HG02763 (cell line): ENCODE measurements around the gene GAB1.

ENCODE experiments used
- ATAC-seq: cut with Tn5 transposase; IDR thresholded peaks from one replicate; pipeline ENCODE4 v1.9.1; 2021; ENCODE audit warnings: mild to moderate bottlenecking, moderate library complexity; ENCODE audit not compliant: unreplicated experiment

GAB1 gene

DNA sequence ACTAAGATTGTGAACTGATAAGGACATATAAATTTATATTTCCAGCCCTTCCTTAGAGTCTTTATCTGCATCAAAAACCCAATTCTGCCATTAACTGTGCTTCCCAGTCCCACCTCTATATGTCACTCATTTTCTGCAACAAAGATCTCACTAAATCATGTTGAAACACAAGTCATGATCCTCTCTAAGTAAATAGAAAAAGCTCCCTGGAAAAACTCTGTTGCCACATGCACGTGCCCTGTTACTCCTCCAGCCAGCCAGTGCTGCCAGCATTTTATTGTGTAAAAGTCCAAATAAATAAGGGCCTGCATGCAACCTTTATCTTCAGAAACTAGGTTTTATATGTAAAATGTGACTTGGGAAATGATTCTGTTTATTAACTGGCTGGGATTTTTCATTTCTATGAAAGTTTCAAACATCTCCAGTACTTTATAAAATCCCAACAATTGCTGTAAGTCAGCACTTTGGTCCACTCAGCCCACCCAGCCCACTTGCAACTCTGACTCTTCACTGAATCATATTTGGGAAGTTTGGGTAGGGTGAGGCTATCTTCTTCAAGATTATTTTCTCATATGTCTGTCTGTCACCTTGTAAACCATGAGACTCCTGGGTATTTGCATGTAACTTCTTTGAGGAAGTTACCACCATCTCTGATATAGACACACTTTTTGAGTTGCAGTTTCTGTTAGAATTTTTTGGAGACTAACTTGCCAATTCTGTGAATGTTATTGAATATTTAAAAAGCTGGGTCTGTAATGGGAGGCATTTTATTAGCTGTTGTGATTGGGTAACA lies 136.9 kb downstream of the GAB1 start:
- ATAC-seq, result peak; percentile 66

DNA sequence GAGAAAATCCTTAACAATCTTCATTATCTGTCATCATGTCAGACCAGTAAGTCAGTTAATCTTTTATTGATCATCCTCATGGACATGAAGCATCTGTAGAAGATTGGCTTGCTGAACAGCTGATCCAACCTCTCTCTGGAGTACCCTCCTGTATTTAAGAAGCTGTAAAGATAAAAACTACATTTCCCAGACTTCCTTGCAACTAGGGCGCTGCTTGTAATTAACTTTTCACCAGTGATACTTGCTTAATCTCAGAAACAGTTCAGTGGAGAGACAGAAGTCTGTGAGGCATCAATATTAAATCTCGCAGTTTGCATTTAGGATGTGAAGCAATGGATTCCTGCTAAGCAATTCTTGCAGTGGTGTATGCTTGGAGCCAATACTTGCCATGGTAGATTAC lies 140.8 kb downstream of the GAB1 start:
- no peak for ATAC-seq

DNA sequence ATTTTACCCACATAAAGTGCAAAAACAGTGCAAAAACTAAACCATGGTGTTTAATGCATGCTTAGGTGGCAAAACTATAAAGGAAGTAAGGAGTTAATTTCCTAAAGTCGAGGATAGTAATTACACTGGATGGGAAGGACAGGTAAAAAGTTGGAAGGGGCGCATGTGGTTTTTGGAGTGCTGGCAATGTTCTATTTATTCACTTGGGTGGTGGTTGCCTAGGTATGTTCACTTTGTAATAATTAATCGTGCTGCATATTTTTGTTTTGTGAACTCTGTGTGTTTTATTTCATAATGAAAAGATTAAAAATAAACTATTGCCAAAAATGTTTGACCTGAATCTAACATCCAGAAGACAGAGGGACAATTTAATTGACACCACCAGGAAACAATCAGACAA lies 144.7 kb downstream of the GAB1 start:
- no peak for ATAC-seq

DNA sequence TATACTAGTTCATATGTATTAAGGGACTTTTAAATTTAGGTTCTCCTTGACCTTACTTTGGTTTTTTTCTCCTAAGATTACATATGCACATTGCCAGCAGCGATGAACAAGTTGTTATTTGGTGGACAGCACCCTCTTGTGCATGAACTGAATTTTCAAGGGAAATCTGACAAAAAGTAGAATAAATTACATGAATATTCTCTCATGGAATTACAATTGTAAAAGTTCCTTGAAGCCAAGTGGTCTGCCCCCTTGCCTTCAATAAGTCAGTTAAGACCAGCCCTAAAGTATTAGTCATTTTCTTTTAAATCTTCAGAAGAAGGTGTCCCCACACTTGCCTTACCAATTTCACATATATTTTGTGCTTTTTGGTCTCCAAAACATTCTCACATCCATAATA lies 146.2 kb downstream of the GAB1 start:
- ATAC-seq, result no peak

DNA sequence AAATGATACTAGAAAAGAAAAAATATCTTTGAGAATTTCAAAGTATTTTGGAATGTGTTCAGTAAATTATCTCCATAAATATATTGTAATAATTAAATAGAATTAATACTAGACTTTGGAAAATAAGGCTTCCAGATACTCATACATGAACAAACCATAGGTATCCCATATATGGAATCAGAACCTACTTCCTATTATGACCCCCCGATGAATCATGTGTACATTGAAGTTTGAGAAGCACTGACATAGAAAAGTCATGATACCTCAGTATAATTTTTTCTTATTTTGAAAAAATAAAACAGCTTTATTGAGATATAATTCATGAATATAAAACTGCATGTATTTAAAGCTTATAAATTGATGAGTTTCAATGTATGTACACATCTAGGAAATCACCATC lies 149.6 kb downstream of the GAB1 start:
- no peak for ATAC-seq

DNA sequence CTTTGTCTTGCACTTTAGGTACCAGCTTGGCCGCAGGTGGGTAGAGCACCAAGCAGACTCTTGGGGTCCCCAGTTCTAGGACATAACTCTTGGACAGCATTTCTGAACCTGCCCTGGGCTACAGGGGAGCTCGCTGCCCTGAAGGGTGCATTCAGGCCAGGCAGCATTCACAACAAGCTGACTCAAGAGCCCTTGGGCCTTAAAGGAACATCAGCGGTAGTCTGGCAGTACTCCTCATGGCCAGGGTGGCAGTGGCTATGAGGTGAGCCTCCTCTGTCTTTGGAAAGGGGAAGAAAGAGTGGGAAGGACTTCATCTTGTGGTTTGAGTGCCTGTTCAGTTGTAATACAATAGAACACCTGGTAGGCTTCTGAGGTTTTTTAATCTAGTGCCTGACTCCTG lies 152.0 kb downstream of the GAB1 start:
- ATAC-seq, result no peak

DNA sequence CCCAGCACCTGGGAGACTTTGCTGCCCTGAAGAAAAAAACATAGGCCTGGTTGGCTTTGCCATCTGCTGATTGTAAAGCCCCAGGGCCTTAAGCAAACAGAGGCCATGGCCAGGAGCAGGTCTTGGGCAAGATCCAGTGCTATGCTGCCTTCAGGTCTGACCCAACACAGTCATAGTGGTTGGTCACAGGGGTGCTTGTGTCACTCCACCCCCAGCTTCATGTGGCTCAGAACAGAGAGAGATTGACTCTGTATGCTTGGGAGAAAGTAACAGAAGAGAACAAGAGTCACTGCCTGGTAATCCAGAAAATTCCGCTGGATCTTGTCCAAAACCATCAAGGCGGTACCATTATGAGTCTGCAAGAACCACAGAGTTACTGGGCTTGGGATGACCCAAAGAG lies 152.4 kb downstream of the GAB1 start:
- ATAC-seq, result no peak

DNA sequence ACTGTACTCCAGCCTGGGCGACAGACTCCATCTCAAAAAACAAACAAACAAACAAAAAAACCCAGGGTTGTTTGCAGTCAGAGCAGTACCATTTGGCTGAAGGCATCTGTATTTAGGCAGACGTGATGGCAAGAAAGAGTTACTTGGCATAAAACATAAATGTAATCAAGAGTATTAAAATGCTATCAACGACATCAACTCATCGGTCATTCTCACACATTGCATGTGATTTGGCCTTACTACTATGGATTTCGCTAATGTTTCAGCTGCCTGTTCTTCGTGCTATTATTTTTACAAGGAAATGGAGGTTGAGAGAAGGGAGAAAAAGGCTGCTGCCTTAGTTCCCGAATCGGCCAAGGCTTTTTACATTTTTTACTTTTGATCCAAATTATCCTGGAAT lies 161.3 kb downstream of the GAB1 start:
- no peak for ATAC-seq

DNA sequence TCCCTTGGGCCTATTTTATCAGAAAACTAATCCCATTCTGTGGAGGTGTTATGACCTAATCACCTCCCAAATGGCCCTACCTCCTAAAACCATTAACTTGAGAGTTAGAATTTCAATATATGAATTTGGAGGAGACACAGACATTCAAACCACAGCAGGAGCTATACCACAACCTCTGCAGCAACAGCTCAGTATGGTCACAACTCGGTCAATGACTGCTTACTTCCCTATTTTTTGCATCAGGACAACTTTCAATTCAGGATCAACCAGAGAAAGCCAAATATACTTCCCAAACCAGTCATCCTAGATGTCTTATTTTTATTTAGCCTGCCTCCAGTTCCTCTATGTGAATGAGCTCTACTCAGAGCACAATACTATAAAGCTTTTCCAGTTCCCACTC lies 165.6 kb downstream of the GAB1 start:
- no peak for ATAC-seq

DNA sequence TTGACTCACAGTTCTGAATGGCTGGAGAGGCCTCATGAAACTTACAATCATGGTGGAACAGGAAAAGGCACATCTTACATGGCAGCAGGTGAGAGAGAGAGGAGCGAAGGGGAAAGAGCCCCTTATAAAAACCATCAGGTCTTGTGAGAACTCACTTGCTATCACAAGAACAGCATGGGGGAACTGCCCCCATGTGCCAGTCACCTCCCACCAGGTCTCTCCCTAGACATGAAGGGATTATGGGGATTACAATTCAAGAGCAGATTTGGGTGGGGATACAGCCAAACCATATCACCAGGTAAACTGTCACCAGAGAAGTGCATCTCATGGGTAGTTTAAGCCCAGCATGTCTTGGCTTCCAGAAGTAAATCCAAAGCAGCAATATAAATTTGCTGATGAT lies 169.4 kb downstream of the GAB1 start:
- no peak for ATAC-seq

DNA sequence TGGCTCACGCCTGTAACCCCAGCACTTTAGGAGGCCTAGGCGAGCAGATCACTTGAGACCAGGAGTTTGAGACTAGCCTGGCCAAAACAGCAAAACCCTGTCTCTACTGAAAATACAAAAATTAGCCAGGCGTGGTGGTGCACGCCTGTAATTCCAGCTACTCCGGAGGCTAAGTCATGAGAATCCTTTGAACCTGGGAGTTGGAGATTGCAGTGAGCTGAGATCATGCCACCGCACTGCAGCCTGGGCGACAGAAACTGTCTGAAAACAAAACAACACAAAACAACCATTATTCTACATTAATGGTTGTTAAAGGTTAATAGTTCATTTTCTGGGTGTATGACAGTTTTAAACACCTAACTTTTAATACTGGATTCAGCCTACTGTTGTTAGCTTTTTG lies 175.2 kb downstream of the GAB1 start:
- ATAC-seq, result no peak

DNA sequence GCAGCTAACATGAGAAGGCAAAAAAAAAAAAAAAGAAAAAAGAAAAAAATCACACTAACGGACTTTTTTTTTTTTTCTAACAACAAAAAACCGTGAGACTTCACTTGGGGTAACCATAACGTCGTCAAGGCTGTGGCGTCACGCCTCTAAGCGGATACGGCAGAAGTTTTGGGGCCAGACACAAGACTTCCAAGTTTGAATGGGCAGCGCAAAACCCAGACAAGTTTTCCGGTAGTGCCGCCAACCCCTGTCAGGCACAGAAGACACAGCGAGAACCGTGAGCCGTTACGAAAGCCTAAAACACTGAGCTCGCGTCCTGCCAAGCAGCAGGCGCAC lies 176.3 kb downstream of the GAB1 start:
- peak; percentile 26 for ATAC-seq

DNA sequence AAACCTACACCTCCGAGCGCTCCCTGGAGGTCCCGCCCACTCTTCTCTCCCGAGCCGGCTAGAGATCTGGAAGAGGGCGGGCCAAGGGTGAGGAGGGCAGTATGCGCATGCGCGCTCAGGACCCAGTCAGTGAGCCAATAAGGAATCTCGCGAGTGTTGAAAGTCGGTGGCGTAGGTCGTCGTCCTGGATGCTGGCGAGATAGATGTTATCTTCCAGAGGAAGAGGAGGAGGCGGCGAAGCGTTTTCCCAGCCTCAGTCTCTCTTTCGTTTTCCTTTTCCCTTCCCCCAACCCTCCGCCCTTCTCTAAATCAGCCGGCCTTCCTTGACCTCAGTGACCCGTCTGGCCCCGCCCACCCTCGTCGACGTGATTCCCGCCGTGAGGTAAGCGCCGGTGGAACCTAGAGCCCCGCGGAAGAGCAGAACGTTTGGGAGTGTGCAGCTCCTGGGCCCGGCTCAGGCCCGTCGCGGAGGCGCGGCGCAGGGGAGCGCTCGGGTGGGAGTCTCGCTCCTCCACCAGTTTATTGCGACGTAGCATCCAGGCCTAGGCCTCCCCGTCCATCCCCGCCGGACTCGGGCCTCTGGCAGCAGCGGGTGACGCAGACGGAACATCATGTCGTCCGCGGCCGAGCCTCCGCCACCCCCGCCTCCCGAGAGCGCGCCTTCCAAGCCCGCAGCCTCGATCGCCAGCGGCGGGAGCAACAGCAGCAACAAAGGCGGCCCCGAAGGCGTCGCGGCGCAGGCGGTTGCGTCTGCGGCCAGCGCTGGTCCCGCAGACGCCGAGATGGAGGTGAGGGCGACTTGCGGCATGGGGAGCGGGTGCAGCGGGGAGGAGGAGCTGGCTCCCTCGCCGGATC lies 176.9 kb downstream of the GAB1 start, which contains the start of gene SMARCA5:
Gene SMARCA5, plus strand, starts transcription at position 389 of the 855 bp plus-strand sequence. Its CDS starts 223 bp downstream, at position 612.
- peak; percentile 84 for ATAC-seq

DNA sequence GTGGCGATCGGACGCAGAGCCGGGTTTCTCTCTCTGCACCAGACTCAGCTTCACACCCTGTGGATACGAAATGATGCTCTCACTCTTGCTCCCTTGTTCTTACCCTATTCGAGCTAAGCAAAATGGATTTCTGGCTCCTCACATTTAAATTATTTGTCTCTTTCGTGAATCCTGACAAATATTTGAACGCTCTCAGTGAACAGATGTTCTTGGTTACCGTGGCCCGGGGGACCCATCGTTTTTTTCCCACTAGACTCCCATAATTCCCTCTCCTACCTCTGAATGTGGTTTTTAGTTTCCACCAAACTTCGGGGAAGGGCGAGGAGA lies 177.5 kb downstream of the GAB1 start:
- ATAC-seq, result no peak

DNA sequence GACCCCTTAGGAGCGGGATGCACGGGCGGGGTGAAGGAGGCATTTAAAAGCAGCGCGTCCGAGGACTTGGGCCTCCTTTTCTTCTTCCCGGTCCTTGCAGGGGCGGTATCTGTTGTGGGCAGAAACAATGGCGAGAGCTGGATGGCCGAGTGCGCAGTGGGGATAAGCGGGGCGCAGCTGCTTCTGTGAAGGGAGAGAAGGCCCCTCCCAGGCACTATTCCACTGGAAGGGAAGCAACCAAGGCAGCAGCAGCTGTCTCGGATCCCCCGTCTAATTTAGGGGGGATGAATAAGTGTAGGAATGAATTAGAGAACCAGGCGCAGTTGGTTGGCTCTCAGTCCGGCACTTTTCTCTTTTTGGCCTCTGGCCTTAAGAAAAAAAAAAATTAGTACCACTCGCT lies 177.8 kb downstream of the GAB1 start:
- no peak for ATAC-seq

DNA sequence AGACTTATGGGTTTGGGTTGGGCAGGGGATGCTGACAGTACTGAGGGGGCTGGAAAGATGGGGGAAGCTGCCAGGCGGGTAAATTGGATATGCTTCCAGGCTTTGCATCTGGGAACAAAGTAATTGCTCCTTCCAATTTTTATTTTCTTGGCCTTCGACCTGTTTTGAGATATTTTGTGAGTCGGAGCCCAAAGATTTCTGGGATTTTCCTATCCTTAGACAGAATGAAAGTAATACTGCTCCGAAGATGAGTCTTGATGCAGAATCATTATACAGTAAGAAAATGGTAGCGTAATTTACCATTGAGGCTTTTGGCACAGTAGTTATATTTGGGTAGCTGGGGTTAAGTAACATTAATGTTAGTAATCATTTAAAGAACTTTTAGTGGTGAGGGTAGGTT lies 178.2 kb downstream of the GAB1 start:
- no peak for ATAC-seq

DNA sequence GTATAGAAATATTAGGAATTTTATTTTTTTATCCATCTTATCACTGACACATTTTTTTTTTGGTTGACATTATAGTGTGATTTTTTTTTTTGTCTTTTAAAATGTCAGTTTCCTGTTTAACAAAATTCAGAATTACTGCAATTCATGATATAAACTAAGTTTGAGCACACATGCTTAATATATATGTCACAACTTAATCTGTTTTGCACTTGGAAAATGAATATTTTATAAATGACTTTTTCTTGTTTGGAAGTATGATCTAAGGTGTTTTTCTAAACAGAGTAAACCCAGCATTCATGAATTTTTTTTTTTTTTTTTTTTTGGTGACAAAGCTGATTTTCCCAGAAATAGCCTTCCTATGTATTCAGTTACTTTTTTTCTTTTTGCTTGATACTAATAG lies 179.2 kb downstream of the GAB1 start:
- no peak for ATAC-seq

DNA sequence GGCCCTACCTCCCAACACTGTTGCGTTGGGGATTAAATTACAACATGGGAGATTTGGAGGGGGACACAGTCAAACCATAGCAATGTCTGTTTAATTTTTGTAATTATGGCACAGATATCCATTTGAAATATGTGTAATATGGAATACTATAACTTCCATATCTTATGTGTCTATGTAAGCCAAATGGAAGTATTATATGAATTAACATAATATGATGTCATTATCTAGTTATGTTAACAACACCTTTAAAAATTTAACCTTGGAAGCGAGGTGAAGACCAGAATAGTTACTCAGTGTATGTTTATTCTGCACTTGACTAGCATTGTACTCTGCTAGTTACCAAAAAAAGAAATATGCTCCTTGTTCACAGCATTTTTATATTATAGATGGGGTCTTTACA lies 181.1 kb downstream of the GAB1 start:
- no peak for ATAC-seq
